IMR-90 (cell line): Measurements from ENCODE around the gene TCEA2. TPM values are rescaled to one million over a fixed set of nuclear protein-coding genes. Genes with fewer than 3 reads are reported as not detected.

ENCODE experiments used
- ATAC-seq: fragments of 200-7000 bp; cut with Tn5 transposase; 2 replicates; pipeline ENCODE4 v1.9.1; 2020; ENCODE audit warnings: low read depth, mild to moderate bottlenecking, moderate library complexity
- BruUV-seq: library from RNA; stranded (reverse); fragments of 400-500 nt; replicated peaks from 2 replicates; lab custom pipeline; 2021; lab: Mats Ljungman, UMichigan
- CTCF ChIA-PET: fragments of 300-600 bp; formaldehyde crosslinking; extraction: SDS; loops from one replicate; lab custom pipeline; 2021; ENCODE audit warnings: antibody characterized with exemption; lab: Yijun Ruan, JAX
- POLR2A ChIA-PET: fragments of 300-600 bp; sonication (Branson Sonifier 250); formaldehyde crosslinking; loops from one replicate; lab custom pipeline; 2022; ENCODE audit warnings: antibody characterized with exemption; ENCODE audit not compliant: unreplicated experiment; lab: Charles Lee
- DNase-seq: peaks from one replicate; pipeline ENCODE4 v3.0.0; 2013
- H2AFZ ChIP-seq: replicated peaks from 2 replicates; pipeline ENCODE3; 2013; ENCODE audit warnings: low read length, mild to moderate bottlenecking; ENCODE audit not compliant: poor library complexity
- H2AK5ac ChIP-seq: 2 replicates; pipeline ENCODE4 v1.6.1; 2013; ENCODE audit warnings: low read depth, low read length, inconsistent platforms
- H2AK9ac ChIP-seq: replicated peaks from 2 replicates; pipeline ENCODE3; 2013; ENCODE audit warnings: mild to moderate bottlenecking, low read depth, low read length, moderate library complexity; ENCODE audit not compliant: poor library complexity
- H2BK120ac ChIP-seq: 2 replicates; pipeline ENCODE4 v1.6.1; 2013; ENCODE audit warnings: low read depth, low read length, inconsistent platforms
- H2BK15ac ChIP-seq: 3 replicates; pipeline ENCODE4 v1.6.1; 2013; ENCODE audit warnings: low read depth, low read length, inconsistent platforms
- H2BK20ac ChIP-seq: 2 replicates; pipeline ENCODE4 v1.6.1; 2013; ENCODE audit warnings: low read depth, mild to moderate bottlenecking, inconsistent platforms, low read length, moderate library complexity
- H2BK5ac ChIP-seq: 2 replicates; pipeline ENCODE4 v1.6.1; 2013; ENCODE audit warnings: mild to moderate bottlenecking, low read depth, low read length, inconsistent platforms; ENCODE audit not compliant: poor library complexity, severe bottlenecking
- H3K14ac ChIP-seq: replicated peaks from 2 replicates; pipeline ENCODE4 v1.6.1; 2013; ENCODE audit warnings: low read depth, low read length, inconsistent platforms
- H3K18ac ChIP-seq: 2 replicates; pipeline ENCODE4 v1.6.1; 2013; ENCODE audit warnings: low read depth, low read length, control low read depth
- H3K23ac ChIP-seq: 2 replicates; pipeline ENCODE4 v1.6.1; 2013; ENCODE audit warnings: low read depth, low read length, inconsistent platforms
- H3K27ac ChIP-seq: 2 replicates; pipeline ENCODE4 v1.5.1; 2013; ENCODE audit warnings: mild to moderate bottlenecking, control low read depth, low read length; ENCODE audit not compliant: insufficient read depth
- H3K27me3 ChIP-seq: 2 replicates; pipeline ENCODE4 v1.6.1; 2013; ENCODE audit warnings: low read length; ENCODE audit not compliant: control insufficient read depth, insufficient read depth
- H3K36me3 ChIP-seq: 2 replicates; pipeline ENCODE4 v1.6.1; 2013; ENCODE audit warnings: low read length, mixed read lengths; ENCODE audit not compliant: control insufficient read depth, insufficient read depth
- H3K4ac ChIP-seq: 2 replicates; pipeline ENCODE4 v1.6.1; 2013; ENCODE audit warnings: low read depth, low read length, inconsistent platforms
- H3K4me1 ChIP-seq: 2 replicates; pipeline ENCODE4 v1.6.1; 2013; ENCODE audit warnings: low read length, mixed read lengths; ENCODE audit not compliant: control insufficient read depth, insufficient read depth
- H3K4me2 ChIP-seq: 2 replicates; pipeline ENCODE4 v1.6.1; 2013; ENCODE audit warnings: low read depth, mild to moderate bottlenecking, control low read depth, low read length, moderate library complexity
- H3K4me3 ChIP-seq: 2 replicates; pipeline ENCODE4 v1.5.1; 2013; ENCODE audit warnings: low read depth, mild to moderate bottlenecking, control low read depth, low read length, moderate library complexity; ENCODE audit not compliant: insufficient read depth
- H3K56ac ChIP-seq: 2 replicates; pipeline ENCODE4 v1.6.1; 2013; ENCODE audit warnings: low read length, inconsistent platforms; ENCODE audit not compliant: insufficient read depth; ENCODE audit errors: extremely low read depth
- H3K79me1 ChIP-seq, 2 experiments: 2 replicates each; pipeline ENCODE4 v1.6.1; 2013; ENCODE audit warnings: low read length in 2 of 2, inconsistent platforms in 1 of 2, low read depth in 1 of 2
- H3K9ac ChIP-seq: 2 replicates; pipeline ENCODE4 v1.6.1; 2013; ENCODE audit warnings: low read depth, low read length, control low read depth
- H3K9me1 ChIP-seq: 2 replicates; pipeline ENCODE4 v1.6.1; 2013; ENCODE audit warnings: low read length, inconsistent platforms; ENCODE audit not compliant: insufficient read depth
- H3K9me3 ChIP-seq: 2 replicates; pipeline ENCODE4 v1.6.1; 2013; ENCODE audit warnings: low read length; ENCODE audit not compliant: control insufficient read depth, insufficient read depth
- H4K20me1 ChIP-seq: 2 replicates; pipeline ENCODE4 v1.6.1; 2013; ENCODE audit warnings: low read length, inconsistent platforms; ENCODE audit not compliant: insufficient read depth
- H4K5ac ChIP-seq: 2 replicates; pipeline ENCODE4 v1.6.1; 2013; ENCODE audit warnings: mild to moderate bottlenecking, low read depth, low read length, control low read depth
- H4K8ac ChIP-seq, 2 experiments: 2 replicates each; pipeline ENCODE4 v1.6.1; 2013; ENCODE audit warnings: low read depth in 2 of 2, low read length in 2 of 2, control low read depth in 1 of 2, inconsistent platforms in 1 of 2
- H4K91ac ChIP-seq: 2 replicates; pipeline ENCODE4 v1.6.1; 2013; ENCODE audit warnings: low read depth, low read length, inconsistent platforms; ENCODE audit not compliant: insufficient read depth
- BHLHE40 ChIP-seq: fragments of 150-350 bp; IDR thresholded peaks from 2 replicates; pipeline ENCODE4 v1.6.1; 2016; ENCODE audit warnings: mild to moderate bottlenecking, low read depth, low read length
- RAD21 ChIP-seq: IDR thresholded peaks from 2 replicates; pipeline ENCODE4 v1.6.1; 2012; ENCODE audit warnings: low read length, improper control_type of control experiment
- RCOR1 ChIP-seq: IDR thresholded peaks from 2 replicates; pipeline ENCODE4 v1.6.1; 2012; ENCODE audit warnings: mild to moderate bottlenecking, low read length, improper control_type of control experiment; ENCODE audit not compliant: insufficient replicate concordance
- WGBS, 2 experiments: methylation state at CpG; one replicate each; pipeline versions ENCODE4 v1.1.5 to v1.1.7; 2013; ENCODE audit warnings: missing lambda C conversion rate in 2 of 2; ENCODE audit not compliant: insufficient read length in 1 of 2; ENCODE audit errors: extremely low coverage in 2 of 2; 5-methylcytosine and 5-hydroxymethylcytosine counted together
- dilution Hi-C: fragments of 300-500 bp; cut with HindIII; formaldehyde crosslinking; loops from one replicate; pipeline ENCODE4 v1.14.3; 2018; ENCODE audit warnings: low sequenced_read_pairs; ENCODE audit not compliant: unreplicated experiment
- in situ Hi-C: fragments of 300-500 bp; cut with MboI; formaldehyde crosslinking; loops from 3 replicates; pipeline ENCODE4 v1.14.3; 2019; ENCODE audit warnings: low sequenced_read_pairs, inconsistent platforms, mixed read lengths
- intact Hi-C: fragments of 100-400 bp; cut with micrococcal nuclease; formaldehyde crosslinking; loops from 2 replicates; pipeline ENCODE4 v1.10.0; 2022
- polyA plus RNA-seq, 3 experiments: library from polyadenylated mRNA; depleted of rRNA; stranded (reverse); fragments of >200 nt; gene quantifications; 2 replicates each; pipeline ENCODE4 v1.2.3, GENCODE V29; 2012; ENCODE audit warnings: low replicate concordance in 1 of 3
- total RNA-seq: library from RNA; depleted of rRNA; stranded (reverse); fragments of >200 nt; gene quantifications from 2 replicates; pipeline ENCODE4 v1.2.3, GENCODE V29; 2012
- TF ChIP-seq, protein P1 (sequence below): fragments of 150-350 bp; IDR thresholded peaks from 2 replicates; pipeline ENCODE4 v1.6.1; 2017; ENCODE audit warnings: mild to moderate bottlenecking, antibody characterized with exemption, low read length, low read depth

The TCEA2 gene
- total and polyA plus RNA-seq, 2 of the 4 experiments (the other 2 are of a cell fraction), result 9.3 to 30.0 TPM

- H3K36me3 ChIP-seq, result peaks cover 11% of the 10 kb centered on the region; the same call in 1 of the 2 replicates
- no peak overlapping the region for H4K91ac ChIP-seq
- H3K4ac ChIP-seq, result no peak overlapping the region
- no peak overlapping the region for H3K27ac ChIP-seq
- H3K18ac ChIP-seq, result no peak overlapping the region
- TF ChIP-seq RAD21 (no peak), BHLHE40 (no peak), RCOR1 (no peak)
- TF ChIP-seq, protein P1, sequence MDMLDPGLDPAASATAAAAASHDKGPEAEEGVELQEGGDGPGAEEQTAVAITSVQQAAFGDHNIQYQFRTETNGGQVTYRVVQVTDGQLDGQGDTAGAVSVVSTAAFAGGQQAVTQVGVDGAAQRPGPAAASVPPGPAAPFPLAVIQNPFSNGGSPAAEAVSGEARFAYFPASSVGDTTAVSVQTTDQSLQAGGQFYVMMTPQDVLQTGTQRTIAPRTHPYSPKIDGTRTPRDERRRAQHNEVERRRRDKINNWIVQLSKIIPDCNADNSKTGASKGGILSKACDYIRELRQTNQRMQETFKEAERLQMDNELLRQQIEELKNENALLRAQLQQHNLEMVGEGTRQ, result no peak
- no peaks in the 10 kb centered on the region for H3K27me3 ChIP-seq
- no peak overlapping the region for H2AK9ac ChIP-seq
- ChIA-PET CTCF (interaction anchor here (0.5 to 1.8 kb wide), 2 partner anchors 11 to 66 kb away, joined by 5 to 6 read pairs; no protein-coding TSS in a partner anchor), POLR2A (no interaction called here)
- 95% methylated on average over 3 of the region's 12 CpGs; no CpG with 5 or more reads in 1 of the 2 experiments for WGBS, 2 experiments
- intact Hi-C loops, result no loop called here
- peaks cover 13% of the 10 kb centered on the region for H3K9me1 ChIP-seq
- ATAC-seq (no peak), DNase-seq (no peak)
- no peak overlapping the region for H3K4me2 ChIP-seq
- no peak overlapping the region for H2AFZ ChIP-seq
- no peak overlapping the region for H4K5ac ChIP-seq
- no peak overlapping the region for H2BK20ac ChIP-seq
- peaks cover 15% of the 10 kb centered on the region for H4K20me1 ChIP-seq
- no TSS peak for BruUV-seq
- in situ Hi-C loops, result no loop called here
- H3K4me3 ChIP-seq, result no peak overlapping the region
- no peak overlapping the region for H2BK15ac ChIP-seq
- no peak overlapping the region for H3K56ac ChIP-seq
- no peak overlapping the region for H2BK5ac ChIP-seq
- no peak overlapping the region for H3K23ac ChIP-seq
- dilution Hi-C loops, result no loop called here
- H2BK120ac ChIP-seq, result no peak overlapping the region
- H2AK5ac ChIP-seq, result no peak overlapping the region
- no peak overlapping the region for H3K9ac ChIP-seq
- H3K4me1 ChIP-seq, result peaks cover 20% of the 10 kb centered on the region
- H3K79me1 ChIP-seq, result peaks cover 3 to 27% of the 10 kb centered on the region in 2 experiments; a peak in 3 of 4 replicates
- no peak overlapping the region for H3K14ac ChIP-seq
- H3K9me3 ChIP-seq, result no peaks in the 10 kb centered on the region
- no peak overlapping the region for H4K8ac ChIP-seq
Observed at GRCh38 chr20:64068386-64069208, 5.6 kb downstream of the TCEA2 start.
